Ovary (tissue), 3 donors: ENCODE results near the gene OR56A5.

Source experiments
- EP300 ChIP-seq: sonication (generic); formaldehyde crosslinking; IDR thresholded peaks from one replicate; pipeline ENCODE4 v1.6.1; 2017; ENCODE audit warnings: antibody characterized with exemption
- TF ChIP-seq, protein P1 (sequence below), 3 donors: fragments of 450-650 bp in 2 of 3; fragments of 200-600 bp in 1 of 3; IDR thresholded peaks; one replicate each; pipeline versions ENCODE4 v1.5.1 to v1.8.0; 2016 to 2022; ENCODE audit warnings: antibody characterized with exemption in 3 of 3, mild to moderate bottlenecking in 1 of 3
- donor health status: DM: no; HTN: no; CAD: no.

DNA sequence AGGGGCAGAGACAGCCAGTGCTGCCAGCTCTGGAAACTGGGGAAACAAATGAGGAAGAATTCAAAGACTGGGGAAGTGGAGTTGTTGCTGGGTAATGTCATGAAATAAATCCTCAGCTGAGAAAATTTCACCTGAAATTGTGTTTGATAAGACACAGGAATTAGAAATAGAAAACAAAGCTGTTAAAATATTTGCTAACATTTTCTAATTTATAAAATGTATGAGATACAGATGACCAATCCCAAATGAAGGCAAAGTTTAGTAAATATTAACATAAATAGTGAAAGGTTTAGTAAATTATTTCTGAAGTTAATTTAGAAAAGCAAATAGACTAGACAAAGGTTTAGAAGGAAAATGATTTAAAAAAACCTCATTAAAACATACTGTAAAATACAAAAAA lies at the start of gene OR56A5:
- TF ChIP-seq, protein P1, sequence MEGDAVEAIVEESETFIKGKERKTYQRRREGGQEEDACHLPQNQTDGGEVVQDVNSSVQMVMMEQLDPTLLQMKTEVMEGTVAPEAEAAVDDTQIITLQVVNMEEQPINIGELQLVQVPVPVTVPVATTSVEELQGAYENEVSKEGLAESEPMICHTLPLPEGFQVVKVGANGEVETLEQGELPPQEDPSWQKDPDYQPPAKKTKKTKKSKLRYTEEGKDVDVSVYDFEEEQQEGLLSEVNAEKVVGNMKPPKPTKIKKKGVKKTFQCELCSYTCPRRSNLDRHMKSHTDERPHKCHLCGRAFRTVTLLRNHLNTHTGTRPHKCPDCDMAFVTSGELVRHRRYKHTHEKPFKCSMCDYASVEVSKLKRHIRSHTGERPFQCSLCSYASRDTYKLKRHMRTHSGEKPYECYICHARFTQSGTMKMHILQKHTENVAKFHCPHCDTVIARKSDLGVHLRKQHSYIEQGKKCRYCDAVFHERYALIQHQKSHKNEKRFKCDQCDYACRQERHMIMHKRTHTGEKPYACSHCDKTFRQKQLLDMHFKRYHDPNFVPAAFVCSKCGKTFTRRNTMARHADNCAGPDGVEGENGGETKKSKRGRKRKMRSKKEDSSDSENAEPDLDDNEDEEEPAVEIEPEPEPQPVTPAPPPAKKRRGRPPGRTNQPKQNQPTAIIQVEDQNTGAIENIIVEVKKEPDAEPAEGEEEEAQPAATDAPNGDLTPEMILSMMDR (IDR thresholded peaks at IDR 0.05) = no peak
- no peak for TF ChIP-seq EP300
